ENCODE data around the gene SH3GL2. TPM values are rescaled to one million over a fixed set of nuclear protein-coding genes. Genes with fewer than 3 reads are reported as not detected.

SH3GL2 gene
- total and polyA plus RNA-seq, 2 experiments from 2014 or later = 0.06 TPM; not detected in 1

DNA sequence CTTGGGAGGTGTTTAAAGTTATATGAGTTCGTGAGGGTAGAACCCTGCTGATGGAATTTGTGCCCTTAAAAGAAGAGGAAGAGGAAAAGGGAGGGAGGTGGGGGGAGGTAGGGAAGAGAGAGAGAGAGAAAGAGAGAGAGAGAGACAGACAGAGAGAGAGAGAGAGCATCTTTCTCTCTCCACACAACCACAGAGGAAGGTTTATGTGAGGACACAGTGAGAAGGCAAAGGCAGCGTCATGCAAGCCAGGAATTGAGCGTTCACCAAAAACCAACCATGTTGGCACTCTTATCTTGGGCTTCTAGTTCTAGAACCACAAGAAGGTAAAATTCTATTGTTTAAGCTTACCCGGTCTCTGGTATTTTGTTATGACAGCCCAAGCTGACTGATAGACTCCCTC is 152.4 kb downstream of the SH3GL2 start:
- no peak overlapping the region for H3K4me2 ChIP-seq (ENCODE audit: unreplicated experiment)
- no peak overlapping the region for H2AFZ ChIP-seq
- in situ Hi-C loops (cut with MboI) = no loop called here
- no peaks in the 10 kb centered on the region for H3F3A ChIP-seq (ENCODE audit: insufficient read depth)
- H3K27me3 ChIP-seq (replicated peaks; ENCODE audit: insufficient read depth) = no peaks in the 10 kb centered on the region
- H3K27ac ChIP-seq = no peak overlapping the region
- no peaks in the 10 kb centered on the region for H3K79me2 ChIP-seq (ENCODE audit: insufficient read depth)
- H4K20me1 ChIP-seq (ENCODE audit: insufficient read depth) = no peaks in the 10 kb centered on the region
- WGBS, 2 experiments (ENCODE audit: low coverage in 1 of 2, low lambda C conversion rate in 2 of 2, missing lambda C conversion rate in 2 of 2) = 32 to 35% methylated on average over 4 of the region's 4 CpGs
- no peaks in the 10 kb centered on the region for H3K9me3 ChIP-seq (ENCODE audit: low read depth)
- no peaks in the 10 kb centered on the region for H3K36me3 ChIP-seq (ENCODE audit: low read depth)
- TF ChIP-seq EZH2 (IDR thresholded peaks at IDR 0.05; ENCODE audit: insufficient read depth, poor library complexity, severe bottlenecking) (no peak), EZH2phosphoT487 (IDR thresholded peaks at IDR 0.05; ENCODE audit: insufficient read depth, low read depth) (no peak)
- DNase-seq = no peak
- H3K9me2 ChIP-seq (ENCODE audit: insufficient read depth) = no peaks in the 10 kb centered on the region
- H3K9ac ChIP-seq = no peak overlapping the region
- no peaks in the 10 kb centered on the region for H3K4me1 ChIP-seq (ENCODE audit: insufficient read depth)
- H3K4me3 ChIP-seq = no peak overlapping the region

DNA sequence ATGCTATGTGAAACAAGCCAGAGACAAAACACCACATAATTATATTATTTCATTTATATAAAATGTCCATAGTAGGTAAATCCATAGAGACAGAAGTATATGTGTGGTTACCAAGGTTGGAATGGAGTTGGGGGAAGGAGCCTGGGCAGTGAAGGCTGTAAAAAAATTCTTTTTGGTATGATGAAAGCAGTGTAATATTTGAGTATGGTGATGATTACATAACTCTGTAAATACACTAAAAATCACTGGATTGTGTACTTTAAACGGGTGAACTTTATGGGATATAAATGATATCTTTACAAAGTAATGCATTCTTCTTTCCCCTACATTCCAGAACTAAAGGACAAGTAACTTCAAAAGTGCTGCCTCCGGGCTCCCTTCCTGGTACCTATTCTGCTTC is 155.8 kb downstream of the SH3GL2 start:
- Histone ChIP-seq H3K4me3 (no peak overlapping the region), H3K4me2 (ENCODE audit: unreplicated experiment) (no peak overlapping the region), H3K9ac (no peak overlapping the region), H3K27ac (no peak overlapping the region), H3F3A (ENCODE audit: insufficient read depth) (no peaks in the 10 kb centered on the region), H3K4me1 (ENCODE audit: insufficient read depth) (no peaks in the 10 kb centered on the region), H3K36me3 (ENCODE audit: low read depth) (no peaks in the 10 kb centered on the region), H4K20me1 (ENCODE audit: insufficient read depth) (no peaks in the 10 kb centered on the region), H3K27me3 (replicated peaks; ENCODE audit: insufficient read depth) (no peaks in the 10 kb centered on the region), H3K79me2 (ENCODE audit: insufficient read depth) (no peaks in the 10 kb centered on the region), H3K9me3 (ENCODE audit: low read depth) (no peaks in the 10 kb centered on the region), H2AFZ (no peak overlapping the region), H3K9me2 (ENCODE audit: insufficient read depth) (no peaks in the 10 kb centered on the region)
- in situ Hi-C loops (cut with MboI) = no loop called here
- TF ChIP-seq EZH2 (IDR thresholded peaks at IDR 0.05; ENCODE audit: insufficient read depth, poor library complexity, severe bottlenecking) (no peak), EZH2phosphoT487 (IDR thresholded peaks at IDR 0.05; ENCODE audit: insufficient read depth, low read depth) (no peak)
- DNase-seq = no peak
- 8 to 10% methylated on average over 2 of the region's 2 CpGs for WGBS, 2 experiments (ENCODE audit: low coverage in 1 of 2, low lambda C conversion rate in 2 of 2, missing lambda C conversion rate in 2 of 2)

- H3K79me2 ChIP-seq (ENCODE audit: insufficient read depth) = no peaks in the 10 kb centered on the region
- no peaks in the 10 kb centered on the region for H3K9me2 ChIP-seq (ENCODE audit: insufficient read depth)
- TF ChIP-seq EZH2 (IDR thresholded peaks at IDR 0.05; ENCODE audit: insufficient read depth, poor library complexity, severe bottlenecking) = no peak
- no peak for TF ChIP-seq EZH2phosphoT487 (IDR thresholded peaks at IDR 0.05; ENCODE audit: insufficient read depth, low read depth)
- no peaks in the 10 kb centered on the region for H3F3A ChIP-seq (ENCODE audit: insufficient read depth)
- in situ Hi-C loops (cut with MboI) = no loop called here
- WGBS, 2 experiments (ENCODE audit: low coverage in 1 of 2, low lambda C conversion rate in 2 of 2, missing lambda C conversion rate in 2 of 2) = 20 to 26% methylated on average over 3 of the region's 3 CpGs
- no peaks in the 10 kb centered on the region for H3K9me3 ChIP-seq (ENCODE audit: low read depth)
- H3K36me3 ChIP-seq (ENCODE audit: low read depth) = no peaks in the 10 kb centered on the region
- H3K27ac ChIP-seq = no peak overlapping the region
- no peaks in the 10 kb centered on the region for H3K27me3 ChIP-seq (replicated peaks; ENCODE audit: insufficient read depth)
- H2AFZ ChIP-seq = no peak overlapping the region
- no peaks in the 10 kb centered on the region for H3K4me1 ChIP-seq (ENCODE audit: insufficient read depth)
- H3K4me3 ChIP-seq = no peak overlapping the region
- no peak overlapping the region for H3K4me2 ChIP-seq (ENCODE audit: unreplicated experiment)
- H4K20me1 ChIP-seq (ENCODE audit: insufficient read depth) = no peaks in the 10 kb centered on the region
- H3K9ac ChIP-seq = no peak overlapping the region
- DNase-seq = no peak
These were observed 157.0 kb downstream of the SH3GL2 start for GRCh38 chr9:17735859-17736258.

DNA sequence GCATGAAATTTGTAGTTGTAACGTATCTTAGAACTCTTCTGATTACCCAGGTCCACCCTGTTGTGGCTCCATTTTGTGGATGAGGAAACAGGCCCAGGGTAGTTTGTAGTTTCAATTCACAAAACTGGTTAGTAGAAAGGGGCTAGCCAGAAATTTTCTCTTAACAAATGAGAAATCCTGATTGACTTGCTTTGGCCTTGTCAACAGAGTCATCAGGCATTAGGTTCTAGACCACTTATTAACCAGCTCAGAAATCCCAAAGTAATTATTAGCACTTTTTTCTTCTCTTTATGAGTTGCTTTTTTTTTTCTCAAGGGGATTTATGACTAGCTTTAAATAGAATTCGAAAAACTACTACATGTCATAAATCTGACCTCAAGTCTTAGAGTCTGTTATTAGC is 160.2 kb downstream of the SH3GL2 start:
- TF ChIP-seq EZH2 (IDR thresholded peaks at IDR 0.05; ENCODE audit: insufficient read depth, poor library complexity, severe bottlenecking) (no peak), EZH2phosphoT487 (IDR thresholded peaks at IDR 0.05; ENCODE audit: insufficient read depth, low read depth) (no peak)
- Histone ChIP-seq H3K4me1 (ENCODE audit: insufficient read depth) (no peaks in the 10 kb centered on the region), H3F3A (ENCODE audit: insufficient read depth) (no peaks in the 10 kb centered on the region), H3K9me2 (ENCODE audit: insufficient read depth) (no peaks in the 10 kb centered on the region), H2AFZ (no peak overlapping the region), H3K36me3 (ENCODE audit: low read depth) (no peaks in the 10 kb centered on the region), H4K20me1 (ENCODE audit: insufficient read depth) (no peaks in the 10 kb centered on the region), H3K4me3 (no peak overlapping the region), H3K27ac (no peak overlapping the region), H3K9me3 (ENCODE audit: low read depth) (no peaks in the 10 kb centered on the region), H3K27me3 (replicated peaks; ENCODE audit: insufficient read depth) (no peaks in the 10 kb centered on the region), H3K79me2 (ENCODE audit: insufficient read depth) (no peaks in the 10 kb centered on the region), H3K4me2 (ENCODE audit: unreplicated experiment) (no peak overlapping the region), H3K9ac (no peak overlapping the region)
- WGBS, 2 experiments (ENCODE audit: low coverage in 1 of 2, low lambda C conversion rate in 2 of 2, missing lambda C conversion rate in 2 of 2) = 18 to 30% methylated on average over 2 of the region's 2 CpGs
- in situ Hi-C loops (cut with MboI) = no loop called here
- DNase-seq = no peak

GRCh38 chr9:17739736-17740135 is 160.9 kb downstream of the SH3GL2 start:
- H4K20me1 ChIP-seq (ENCODE audit: insufficient read depth) = no peaks in the 10 kb centered on the region
- no peak overlapping the region for H3K4me2 ChIP-seq (ENCODE audit: unreplicated experiment)
- WGBS, 2 experiments (ENCODE audit: low coverage in 1 of 2, low lambda C conversion rate in 2 of 2, missing lambda C conversion rate in 2 of 2) = 2 to 11% methylated on average over 1 of the region's 1 CpG
- in situ Hi-C loops (cut with MboI) = no loop called here
- no peak overlapping the region for H3K27ac ChIP-seq
- H3K27me3 ChIP-seq (replicated peaks; ENCODE audit: insufficient read depth) = no peaks in the 10 kb centered on the region
- no peak overlapping the region for H2AFZ ChIP-seq
- TF ChIP-seq EZH2 (IDR thresholded peaks at IDR 0.05; ENCODE audit: insufficient read depth, poor library complexity, severe bottlenecking) (no peak), EZH2phosphoT487 (IDR thresholded peaks at IDR 0.05; ENCODE audit: insufficient read depth, low read depth) (no peak)
- no peaks in the 10 kb centered on the region for H3K9me2 ChIP-seq (ENCODE audit: insufficient read depth)
- no peaks in the 10 kb centered on the region for H3F3A ChIP-seq (ENCODE audit: insufficient read depth)
- H3K9ac ChIP-seq = no peak overlapping the region
- H3K4me3 ChIP-seq = no peak overlapping the region
- H3K79me2 ChIP-seq (ENCODE audit: insufficient read depth) = no peaks in the 10 kb centered on the region
- H3K4me1 ChIP-seq (ENCODE audit: insufficient read depth) = no peaks in the 10 kb centered on the region
- no peak for DNase-seq
- H3K36me3 ChIP-seq (ENCODE audit: low read depth) = no peaks in the 10 kb centered on the region
- no peaks in the 10 kb centered on the region for H3K9me3 ChIP-seq (ENCODE audit: low read depth)

Measured in GM23248 (cell line).